GM19193 (cell line): ENCODE measurements around the gene CNTNAP2.

Experiments
- POLR2A ChIP-seq: IDR thresholded peaks from 4 replicates; pipeline ENCODE4 v1.6.1; 2011; ENCODE audit not compliant: insufficient read depth, insufficient read length; ENCODE audit errors: extremely low read depth

CNTNAP2 gene

GRCh38 chr7:147535701-147536111 is 1419.1 kb downstream of the CNTNAP2 start:
- TF ChIP-seq POLR2A: no peak

DNA sequence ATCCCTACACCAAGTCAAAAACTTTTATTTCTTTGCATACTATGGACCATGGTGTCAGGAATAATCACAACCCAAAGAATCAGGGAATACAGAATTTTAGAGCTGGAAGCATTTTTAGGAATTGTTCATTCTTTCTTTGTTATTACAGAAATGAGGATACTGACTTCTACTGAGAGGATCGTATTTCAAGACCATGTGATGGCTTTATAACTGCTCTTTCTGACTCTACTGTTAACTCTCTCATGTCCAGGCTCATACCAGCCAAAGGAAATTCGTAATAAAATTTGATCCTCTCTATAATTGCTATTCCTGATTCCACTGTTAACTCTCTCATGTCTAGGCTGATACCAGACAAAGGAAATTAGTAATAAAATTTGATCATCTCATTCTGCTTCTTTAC is 1423.1 kb downstream of the CNTNAP2 start:
- no peak for TF ChIP-seq POLR2A

- TF ChIP-seq POLR2A: no peak
These were observed 1424.1 kb downstream of the CNTNAP2 start for GRCh38 chr7:147540743-147541142.

DNA sequence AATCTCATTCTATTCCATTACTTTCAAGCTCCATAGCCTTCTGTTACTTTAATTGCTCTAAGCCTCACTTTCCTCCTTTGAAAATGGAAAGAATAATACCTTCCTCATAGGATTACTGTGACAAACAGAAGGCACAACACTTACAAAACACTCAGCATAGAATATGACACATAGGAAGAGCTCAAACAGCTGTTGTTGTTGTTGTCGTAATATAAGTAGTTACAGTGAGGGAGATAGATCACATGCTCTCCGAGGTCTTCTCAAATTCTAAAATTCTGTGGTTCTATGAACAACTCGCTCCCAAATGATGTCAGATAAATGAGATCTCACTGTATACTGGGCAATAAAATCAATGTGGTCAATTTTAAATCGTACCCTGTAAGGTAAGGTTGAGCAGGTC is 1424.7 kb downstream of the CNTNAP2 start:
- TF ChIP-seq POLR2A: no peak

DNA sequence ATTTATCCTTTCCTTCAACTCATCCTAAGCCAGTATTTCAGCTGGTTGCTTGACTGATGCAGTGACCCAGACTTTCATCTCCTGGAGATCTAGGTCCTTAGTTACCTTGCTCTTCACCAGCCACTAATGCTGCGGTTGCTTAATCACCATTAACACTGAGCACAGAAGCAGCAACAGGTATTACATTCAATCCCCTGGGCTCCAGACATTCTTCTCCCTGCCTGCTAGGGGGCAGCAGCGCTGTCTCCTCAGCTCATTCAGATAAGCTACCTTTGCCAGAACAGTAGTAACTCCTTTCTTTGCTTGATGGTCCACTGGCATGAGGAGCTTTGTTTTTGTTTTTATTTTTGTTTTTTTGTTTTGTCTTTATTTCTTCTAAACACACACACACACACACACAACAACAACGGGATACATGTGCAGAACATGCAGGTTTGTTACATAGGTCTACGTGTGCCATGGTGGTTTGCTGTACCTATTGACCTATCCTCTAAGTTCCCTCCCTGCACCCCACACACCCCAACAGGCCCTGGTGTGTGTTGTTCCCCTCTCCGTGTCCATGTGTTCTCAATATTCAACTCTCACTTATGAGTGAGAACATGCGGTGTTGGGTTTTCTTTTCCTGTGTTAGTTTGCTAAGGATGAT is 1430.8 kb downstream of the CNTNAP2 start:
- no peak for TF ChIP-seq POLR2A

DNA sequence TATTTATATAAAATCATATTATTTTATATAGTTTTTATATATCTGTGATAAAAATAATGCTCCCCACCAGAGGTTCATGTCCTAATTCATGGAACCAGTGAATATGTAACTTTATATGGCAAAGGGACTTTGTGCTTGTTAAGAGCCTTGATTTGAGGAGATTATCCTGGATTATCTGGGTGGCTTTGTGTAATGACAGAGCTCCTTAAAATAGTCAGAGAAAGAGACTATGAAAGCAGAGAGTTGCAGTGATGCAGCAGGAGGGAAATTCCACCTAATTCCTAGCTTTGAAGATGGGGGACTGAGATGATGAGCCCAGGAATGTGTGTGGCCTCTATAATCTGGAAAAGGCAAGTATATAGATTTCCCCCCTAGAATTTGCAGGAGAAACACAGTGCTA is 1439.7 kb downstream of the CNTNAP2 start:
- TF ChIP-seq POLR2A: no peak

DNA sequence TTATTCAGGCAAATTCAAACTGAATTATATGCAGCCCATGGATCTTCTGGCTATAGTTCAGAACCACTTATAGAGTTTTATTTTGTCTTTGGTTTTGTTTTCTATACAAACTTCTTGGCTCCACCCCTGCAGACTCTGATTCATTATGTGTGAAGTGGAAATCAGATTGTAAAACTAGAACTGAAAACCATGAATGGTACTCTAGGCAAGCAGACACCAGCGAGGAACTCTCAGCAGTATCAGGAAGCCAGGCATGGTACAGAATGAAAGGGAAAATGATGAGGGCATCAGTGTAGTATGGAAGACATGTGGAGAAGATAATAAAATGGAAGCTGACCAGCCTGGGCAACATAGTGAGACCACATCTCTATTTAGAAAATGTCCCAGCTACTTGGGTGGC is 1447.1 kb downstream of the CNTNAP2 start:
- no peak for TF ChIP-seq POLR2A

DNA sequence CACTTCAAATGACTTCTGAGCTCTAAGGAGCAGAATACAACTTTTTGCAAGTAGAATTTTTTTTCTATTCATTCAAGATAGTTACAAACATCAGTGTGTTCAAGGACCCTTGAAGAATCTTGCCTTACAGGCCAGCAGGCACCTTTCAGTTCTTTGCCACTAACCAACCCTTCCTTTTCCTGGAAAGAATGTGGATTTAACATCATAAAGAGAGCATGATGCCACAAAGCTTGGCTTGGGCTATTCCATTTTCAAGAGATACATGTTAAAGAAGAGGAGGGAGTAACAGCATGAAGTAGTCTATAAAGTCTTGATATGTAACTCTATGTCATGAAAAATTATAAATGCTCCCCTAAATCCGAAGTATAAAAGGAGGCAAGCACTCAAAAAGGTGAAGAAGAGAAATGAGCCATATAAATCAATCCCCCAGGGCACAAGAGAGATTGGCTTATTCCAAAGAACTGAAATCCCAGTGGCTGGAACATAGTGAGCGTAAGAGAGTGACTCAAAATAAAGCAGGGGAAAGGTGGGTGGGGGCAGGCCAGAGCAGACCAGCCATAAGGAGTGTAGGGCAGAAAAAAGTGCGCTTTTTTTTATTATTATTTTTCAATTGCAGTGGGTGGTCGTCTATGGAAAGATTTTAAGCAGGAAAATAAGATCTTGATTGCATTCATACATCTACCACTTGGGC is 1448.3 kb downstream of the CNTNAP2 start:
- TF ChIP-seq POLR2A: no peak

GRCh38 chr7:147567043-147567442 is 1450.4 kb downstream of the CNTNAP2 start:
- TF ChIP-seq POLR2A: no peak

GRCh38 chr7:147569116-147569913 is 1452.7 kb downstream of the CNTNAP2 start:
- no peak for TF ChIP-seq POLR2A

- TF ChIP-seq POLR2A: no peak
These were observed 1453.8 kb downstream of the CNTNAP2 start for GRCh38 chr7:147570390-147570789.

- no peak for TF ChIP-seq POLR2A
These were observed 1455.0 kb downstream of the CNTNAP2 start for GRCh38 chr7:147571436-147572185.

- TF ChIP-seq POLR2A: no peak
These were observed 1461.6 kb downstream of the CNTNAP2 start for GRCh38 chr7:147578196-147578595.

- TF ChIP-seq POLR2A: no peak
These were observed 1462.5 kb downstream of the CNTNAP2 start for GRCh38 chr7:147579148-147579547.

GRCh38 chr7:147584771-147585193 is 1468.2 kb downstream of the CNTNAP2 start:
- TF ChIP-seq POLR2A: no peak
